NT2/D1 (cell line): ENCODE data around the gene PLS3.

Experiments
- YY1 ChIP-seq: IDR thresholded peaks from 2 replicates; pipeline ENCODE4 v1.6.1; 2011; ENCODE audit not compliant: insufficient read length, insufficient read depth
- ZNF274 ChIP-seq: IDR thresholded peaks from 2 replicates; pipeline ENCODE4 v1.6.1; 2011; ENCODE audit warnings: mild to moderate bottlenecking, low read depth, low read length

GRCh38 chrX:115571712-115572111 lies 10.7 kb downstream of the PLS3 start:
- TF ChIP-seq ZNF274: no peak
- TF ChIP-seq YY1: no peak
